NCI-H2081 treated with DMSO at 0.1 percent for 48 hours (cell line): Measurements from ENCODE around the gene EIF2B5.
"Not testable (repeated sequence)": the region's sequence is repeated elsewhere in the genome, so short reads cannot be mapped to it uniquely, and the experiment has no call there.

Experiments used
- DNase-seq: peaks from one replicate; lab custom pipeline; 2025; lab: John Stamatoyannopoulos, UW

Gene EIF2B5

GRCh38 chr3:184145751-184146270 lies 10.7 kb downstream of the EIF2B5 start:
- DNase-seq, result no peak

- DNase-seq, result no peak
Observed at GRCh38 chr3:184148076-184148475, 12.9 kb downstream of the EIF2B5 start.

GRCh38 chr3:184149123-184149522 lies 14.0 kb downstream of the EIF2B5 start:
- DNase-seq, result no peak

GRCh38 chr3:184149770-184150169 lies 14.6 kb downstream of the EIF2B5 start:
- not testable (repeated sequence) for DNase-seq

- DNase-seq, result no peak
Observed at GRCh38 chr3:184154885-184155643, 19.9 kb downstream of the EIF2B5 start, which contains the start of gene DVL3. DVL3 (plus strand) TSS chr3:184155377; CDS start chr3:184155636, 259 bp downstream.

- no peak for DNase-seq
Observed at GRCh38 chr3:184155644-184156521, 20.7 kb downstream of the EIF2B5 start.

GRCh38 chr3:184156522-184156955 lies 21.4 kb downstream of the EIF2B5 start:
- no peak for DNase-seq

- no peak for DNase-seq
Observed at GRCh38 chr3:184157206-184157605, 22.0 kb downstream of the EIF2B5 start.

GRCh38 chr3:184158404-184158803 lies 23.2 kb downstream of the EIF2B5 start:
- DNase-seq, result no peak

- DNase-seq, result no peak
Observed at GRCh38 chr3:184160456-184160855, 25.3 kb downstream of the EIF2B5 start.

- DNase-seq, result not testable (repeated sequence)
Observed at GRCh38 chr3:184162571-184163070, 27.5 kb downstream of the EIF2B5 start.

GRCh38 chr3:184164648-184165330 lies 29.6 kb downstream of the EIF2B5 start:
- DNase-seq, result no peak

- no peak for DNase-seq
Observed at GRCh38 chr3:184165543-184165942, 30.4 kb downstream of the EIF2B5 start.

GRCh38 chr3:184166671-184167070 lies 31.5 kb downstream of the EIF2B5 start:
- no peak for DNase-seq

- no peak for DNase-seq
Observed at GRCh38 chr3:184167786-184168185, 32.6 kb downstream of the EIF2B5 start.

GRCh38 chr3:184168363-184169120 lies 33.4 kb downstream of the EIF2B5 start:
- DNase-seq, result no peak

- DNase-seq, result no peak
Observed at GRCh38 chr3:184169896-184170875, 35.0 kb downstream of the EIF2B5 start.

- no peak for DNase-seq
Observed at GRCh38 chr3:184171562-184171961, 36.4 kb downstream of the EIF2B5 start.

- DNase-seq, result no peak
Observed at GRCh38 chr3:184172681-184173373, 37.7 kb downstream of the EIF2B5 start.
